K562 (cell line): Measurements from ENCODE around the gene RPL34. TPM values are rescaled to one million over a fixed set of nuclear protein-coding genes. Genes with fewer than 3 reads are reported as not detected.

Experiments used
- ETV5 ChIP-seq: sonication (generic); formaldehyde crosslinking; IDR thresholded peaks from 2 replicates; pipeline ENCODE4 v1.4.0; 2020; ENCODE audit warnings: low read depth, mild to moderate bottlenecking, missing genetic modification reagents
- HCFC1 ChIP-seq: IDR thresholded peaks from 2 replicates; pipeline ENCODE4 v1.6.1; 2012; ENCODE audit warnings: low read depth, low read length, improper control_type of control experiment
- KLF13 ChIP-seq: fragments of 450-650 bp; IDR thresholded peaks from 2 replicates; pipeline ENCODE4 v1.6.1; 2016; ENCODE audit warnings: missing genetic modification characterization, low read depth, mild to moderate bottlenecking, missing compliant biosample characterization, moderate library complexity, borderline replicate concordance
- KLF16 ChIP-seq: IDR thresholded peaks from 2 replicates; pipeline ENCODE4 v1.6.1; 2016; ENCODE audit warnings: antibody characterized with exemption
- NUFIP1 ChIP-seq: fragments of 450-650 bp; IDR thresholded peaks from 2 replicates; pipeline ENCODE4 v1.6.1; 2018; ENCODE audit not compliant: partially characterized antibody
- PHB ChIP-seq: fragments of 250-450 bp; sonication (Bioruptor Pico); IDR thresholded peaks from 2 replicates; pipeline ENCODE4 v1.5.0; 2021
- TAF9B ChIP-seq: fragments of 450-650 bp; IDR thresholded peaks from 2 replicates; pipeline ENCODE4 v1.6.1; 2018; ENCODE audit warnings: mild to moderate bottlenecking; ENCODE audit not compliant: partially characterized antibody
- ZNF197 ChIP-seq: fragments of 200-800 bp; sonication (Bioruptor generic); IDR thresholded peaks from 2 replicates; pipeline ENCODE4 v1.6.1; 2016; ENCODE audit warnings: low read depth, missing genetic modification characterization, missing compliant biosample characterization
- ZNF311 ChIP-seq: fragments of 250-450 bp; sonication (Bioruptor Pico); IDR thresholded peaks from 2 replicates; pipeline ENCODE4 v1.4.0; 2020; ENCODE audit warnings: mild to moderate bottlenecking, moderate library complexity
- ZNF316 ChIP-seq: fragments of 450-650 bp; IDR thresholded peaks from 2 replicates; pipeline ENCODE4 v1.6.1; 2016
- polyA plus RNA-seq, 8 experiments: library from polyadenylated mRNA; depleted of rRNA in 4 of 8; stranded (reverse) in 5 of 8; unstranded in 3 of 8; fragments of >200 nt; fragmentation: Nextera tagmentation in 2 of 8; fragmentation: Illumina TruSeq in 1 of 8; extraction: Ambion mirVana in 2 of 8; extraction: Trizol in 1 of 8; gene quantifications; 2 replicates each; pipeline versions ENCODE4 v1.2.1 to v1.2.3, GENCODE V29; 2011 to 2014; ENCODE audit warnings: inconsistent platforms in 1 of 8, missing spikeins in 1 of 8
- total RNA-seq, 7 experiments: library from RNA; depleted of rRNA in 6 of 7; stranded (reverse); fragments of >200 nt in 6 of 7; fragmentation: Illumina TruSeq in 2 of 7; extraction: Trizol in 2 of 7; gene quantifications; 2 replicates each; pipeline versions ENCODE4 v1.2.1 to v1.2.3, GENCODE V29; 2011 to 2021; ENCODE audit warnings: low replicate concordance in 1 of 7
- TF ChIP-seq, protein P1 (sequence below), 2 experiments: fragments of 450-650 bp; formaldehyde crosslinking in 1 of 2; IDR thresholded peaks; 2 replicates each; pipeline versions ENCODE4 v1.4.0 to v1.6.1; 2014 to 2020; ENCODE audit warnings: mild to moderate bottlenecking in 2 of 2, borderline replicate concordance in 1 of 2, low read depth in 1 of 2
- TF ChIP-seq, protein P2 (sequence below), 3 experiments: fragments of 200-800 bp in 1 of 3; fragments of 250-450 bp in 1 of 3; fragments of 450-650 bp in 1 of 3; sonication (Bioruptor Pico) in 1 of 3; sonication (Bioruptor generic) in 1 of 3; formaldehyde crosslinking in 1 of 3; IDR thresholded peaks; 2 replicates each; pipeline versions ENCODE4 v1.6.1 to v1.8.0; 2016 to 2022; ENCODE audit warnings: mild to moderate bottlenecking in 2 of 3, missing genetic modification characterization in 2 of 3, missing compliant biosample characterization in 1 of 3, moderate library complexity in 1 of 3
- TF ChIP-seq, protein P3 (sequence below): sonication (generic); formaldehyde crosslinking; IDR thresholded peaks from 2 replicates; pipeline ENCODE4 v1.8.0; 2022; ENCODE audit warnings: missing genetic modification reagents, mild to moderate bottlenecking, moderate library complexity, borderline replicate concordance

The RPL34 gene
- total and polyA plus RNA-seq, 9 of the 15 experiments (the other 6 are each of a cell fraction or from before 2014, with no cell fraction given): 1,612 to 4,502 (median 2,593) TPM

DNA sequence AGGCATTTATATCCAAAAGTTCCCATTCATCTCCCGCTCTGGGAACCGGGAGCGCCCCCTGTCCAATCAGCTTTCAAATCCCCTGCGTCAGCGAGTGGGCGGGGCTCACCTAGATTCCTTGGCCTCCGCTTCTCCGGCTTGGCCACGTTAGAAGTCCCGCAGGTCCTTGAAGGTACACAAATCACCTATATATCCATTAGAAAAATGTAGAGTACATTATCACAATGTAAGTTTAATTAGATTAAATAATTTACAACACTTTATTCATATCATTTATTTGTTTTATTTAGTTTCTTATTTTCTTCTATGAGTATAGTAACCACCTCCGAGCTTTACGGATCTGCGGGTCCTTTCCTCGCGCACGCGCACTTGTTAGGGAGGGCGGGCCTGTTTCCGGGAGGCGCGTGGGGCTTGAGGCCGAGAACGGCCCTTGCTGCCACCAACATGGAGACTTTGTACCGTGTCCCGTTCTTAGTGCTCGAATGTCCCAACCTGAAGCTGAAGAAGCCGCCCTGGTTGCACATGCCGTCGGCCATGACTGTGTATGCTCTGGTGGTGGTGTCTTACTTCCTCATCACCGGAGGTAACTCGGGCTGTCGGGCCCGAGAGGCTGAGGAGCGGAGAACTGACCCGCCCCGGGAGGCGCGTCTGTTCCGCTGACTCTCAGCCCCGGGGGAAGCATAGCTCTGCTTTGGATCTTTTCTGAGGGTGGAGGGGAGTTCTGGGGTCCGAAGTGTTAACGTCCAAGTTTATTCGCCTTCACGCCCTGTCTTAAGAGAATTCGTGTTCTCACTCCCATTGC lies 30.0 kb downstream of the RPL34 start, which contains the start of gene OSTC (continued):
- TF ChIP-seq, protein P1, sequence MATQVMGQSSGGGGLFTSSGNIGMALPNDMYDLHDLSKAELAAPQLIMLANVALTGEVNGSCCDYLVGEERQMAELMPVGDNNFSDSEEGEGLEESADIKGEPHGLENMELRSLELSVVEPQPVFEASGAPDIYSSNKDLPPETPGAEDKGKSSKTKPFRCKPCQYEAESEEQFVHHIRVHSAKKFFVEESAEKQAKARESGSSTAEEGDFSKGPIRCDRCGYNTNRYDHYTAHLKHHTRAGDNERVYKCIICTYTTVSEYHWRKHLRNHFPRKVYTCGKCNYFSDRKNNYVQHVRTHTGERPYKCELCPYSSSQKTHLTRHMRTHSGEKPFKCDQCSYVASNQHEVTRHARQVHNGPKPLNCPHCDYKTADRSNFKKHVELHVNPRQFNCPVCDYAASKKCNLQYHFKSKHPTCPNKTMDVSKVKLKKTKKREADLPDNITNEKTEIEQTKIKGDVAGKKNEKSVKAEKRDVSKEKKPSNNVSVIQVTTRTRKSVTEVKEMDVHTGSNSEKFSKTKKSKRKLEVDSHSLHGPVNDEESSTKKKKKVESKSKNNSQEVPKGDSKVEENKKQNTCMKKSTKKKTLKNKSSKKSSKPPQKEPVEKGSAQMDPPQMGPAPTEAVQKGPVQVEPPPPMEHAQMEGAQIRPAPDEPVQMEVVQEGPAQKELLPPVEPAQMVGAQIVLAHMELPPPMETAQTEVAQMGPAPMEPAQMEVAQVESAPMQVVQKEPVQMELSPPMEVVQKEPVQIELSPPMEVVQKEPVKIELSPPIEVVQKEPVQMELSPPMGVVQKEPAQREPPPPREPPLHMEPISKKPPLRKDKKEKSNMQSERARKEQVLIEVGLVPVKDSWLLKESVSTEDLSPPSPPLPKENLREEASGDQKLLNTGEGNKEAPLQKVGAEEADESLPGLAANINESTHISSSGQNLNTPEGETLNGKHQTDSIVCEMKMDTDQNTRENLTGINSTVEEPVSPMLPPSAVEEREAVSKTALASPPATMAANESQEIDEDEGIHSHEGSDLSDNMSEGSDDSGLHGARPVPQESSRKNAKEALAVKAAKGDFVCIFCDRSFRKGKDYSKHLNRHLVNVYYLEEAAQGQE (IDR thresholded peaks at IDR 0.05; ENCODE audit: borderline replicate concordance): no peak
- TF ChIP-seq, protein P1 (CRISPR knock-in tag; IDR thresholded peaks at IDR 0.05; ENCODE audit: low read depth): no peak
- TF ChIP-seq ZNF316: peak; percentile 26; the same call in 1 of the 2 replicates
- no peak for TF ChIP-seq ZNF311 (CRISPR knock-in tag)
- no peak for TF ChIP-seq NUFIP1
- no peak for TF ChIP-seq KLF16
- peak; percentile 48; the same call in 1 of the 2 replicates for TF ChIP-seq ETV5 (CRISPR knock-in tag)
- no peak for TF ChIP-seq PHB
- TF ChIP-seq TAF9B: peak; percentile 77
- peak; percentile 49; the same call in 1 of the 2 replicates for TF ChIP-seq HCFC1
- 0 out of 2 replicates have a peak, but pooled peaks have one; percentile 56 for TF ChIP-seq ZNF197 (CRISPR knock-in tag)
- TF ChIP-seq KLF13 (tag): no peak
- TF ChIP-seq, protein P2, sequence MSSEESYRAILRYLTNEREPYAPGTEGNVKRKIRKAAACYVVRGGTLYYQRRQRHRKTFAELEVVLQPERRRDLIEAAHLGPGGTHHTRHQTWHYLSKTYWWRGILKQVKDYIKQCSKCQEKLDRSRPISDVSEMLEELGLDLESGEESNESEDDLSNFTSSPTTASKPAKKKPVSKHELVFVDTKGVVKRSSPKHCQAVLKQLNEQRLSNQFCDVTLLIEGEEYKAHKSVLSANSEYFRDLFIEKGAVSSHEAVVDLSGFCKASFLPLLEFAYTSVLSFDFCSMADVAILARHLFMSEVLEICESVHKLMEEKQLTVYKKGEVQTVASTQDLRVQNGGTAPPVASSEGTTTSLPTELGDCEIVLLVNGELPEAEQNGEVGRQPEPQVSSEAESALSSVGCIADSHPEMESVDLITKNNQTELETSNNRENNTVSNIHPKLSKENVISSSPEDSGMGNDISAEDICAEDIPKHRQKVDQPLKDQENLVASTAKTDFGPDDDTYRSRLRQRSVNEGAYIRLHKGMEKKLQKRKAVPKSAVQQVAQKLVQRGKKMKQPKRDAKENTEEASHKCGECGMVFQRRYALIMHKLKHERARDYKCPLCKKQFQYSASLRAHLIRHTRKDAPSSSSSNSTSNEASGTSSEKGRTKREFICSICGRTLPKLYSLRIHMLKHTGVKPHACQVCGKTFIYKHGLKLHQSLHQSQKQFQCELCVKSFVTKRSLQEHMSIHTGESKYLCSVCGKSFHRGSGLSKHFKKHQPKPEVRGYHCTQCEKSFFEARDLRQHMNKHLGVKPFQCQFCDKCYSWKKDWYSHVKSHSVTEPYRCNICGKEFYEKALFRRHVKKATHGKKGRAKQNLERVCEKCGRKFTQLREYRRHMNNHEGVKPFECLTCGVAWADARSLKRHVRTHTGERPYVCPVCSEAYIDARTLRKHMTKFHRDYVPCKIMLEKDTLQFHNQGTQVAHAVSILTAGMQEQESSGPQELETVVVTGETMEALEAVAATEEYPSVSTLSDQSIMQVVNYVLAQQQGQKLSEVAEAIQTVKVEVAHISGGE (CRISPR knock-in tag; IDR thresholded peaks at IDR 0.05): no peak
- TF ChIP-seq, protein P3, sequence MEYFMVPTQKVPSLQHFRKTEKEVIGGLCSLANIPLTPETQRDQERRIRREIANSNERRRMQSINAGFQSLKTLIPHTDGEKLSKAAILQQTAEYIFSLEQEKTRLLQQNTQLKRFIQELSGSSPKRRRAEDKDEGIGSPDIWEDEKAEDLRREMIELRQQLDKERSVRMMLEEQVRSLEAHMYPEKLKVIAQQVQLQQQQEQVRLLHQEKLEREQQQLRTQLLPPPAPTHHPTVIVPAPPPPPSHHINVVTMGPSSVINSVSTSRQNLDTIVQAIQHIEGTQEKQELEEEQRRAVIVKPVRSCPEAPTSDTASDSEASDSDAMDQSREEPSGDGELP (CRISPR knock-in tag): peak; percentile 39; the same call in 1 of the 2 replicates
- TF ChIP-seq, all 486 proteins: peak for 84
